ENCODE results near the gene CYB561D1.
A peak's percentile ranks its signal among the peaks of the same experiment; 100 is the strongest.

CYB561D1 gene

DNA sequence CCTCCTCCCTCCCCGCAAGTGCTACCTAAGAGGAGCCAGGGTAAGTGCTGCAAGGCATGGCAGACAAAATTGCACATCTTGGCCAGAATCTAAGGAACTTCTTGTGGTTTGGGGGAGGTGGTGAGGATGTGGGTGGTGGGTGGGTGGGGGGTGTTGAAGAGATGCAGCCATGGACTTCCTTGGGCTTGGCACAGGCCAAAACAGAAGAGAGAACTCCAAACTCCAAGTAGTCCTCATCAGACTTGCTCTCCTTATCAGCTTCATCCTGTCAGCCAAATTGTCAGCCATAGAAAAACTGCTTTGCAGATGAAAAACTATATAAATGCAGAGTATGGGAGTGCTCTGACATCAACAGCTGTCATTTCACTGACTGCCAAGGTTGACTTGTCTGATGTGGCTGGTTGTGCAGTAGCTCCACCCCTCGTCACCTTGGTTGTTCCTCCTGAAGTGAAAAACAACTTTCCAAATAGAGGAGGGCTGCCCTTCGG, 8.5 kb downstream of the CYB561D1 start:
- peak in 1 of 2 experiments; percentile 27 for DNase-seq

DNA sequence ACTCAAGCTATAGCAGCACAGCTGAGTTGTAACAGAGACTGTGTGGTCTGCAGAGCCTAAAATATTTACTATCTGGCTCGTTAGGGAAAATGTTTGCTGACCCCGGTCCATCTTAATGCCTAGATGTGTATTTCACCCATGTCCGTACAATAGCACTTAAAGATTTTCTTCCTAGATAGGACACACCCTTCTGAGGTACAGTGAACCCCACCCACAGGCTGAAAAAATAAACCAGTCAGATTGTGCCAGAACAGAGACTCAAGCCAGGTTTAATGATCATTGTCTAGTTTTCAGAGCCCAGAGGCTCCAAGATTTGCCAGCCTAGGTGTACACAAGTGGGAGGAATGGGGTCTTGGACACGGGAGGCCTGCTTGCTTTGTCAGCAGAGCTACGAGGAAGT, 10.0 kb downstream of the CYB561D1 start:
- no peak for DNase-seq

- DNase-seq, result no peak
These were observed 11.1 kb downstream of the CYB561D1 start for GRCh38 chr1:109504974-109505373.

GRCh38 chr1:109508001-109508872, 14.3 kb downstream of the CYB561D1 start:
- no peak for DNase-seq

GRCh38 chr1:109508873-109509175, 14.9 kb downstream of the CYB561D1 start:
- no peak for DNase-seq

- peak; percentile 65 to 68 for DNase-seq
These were observed 15.6 kb downstream of the CYB561D1 start, which contains the start of gene AMIGO1 for GRCh38 chr1:109509176-109510134. Gene AMIGO1 (minus strand): TSS chr1:109509727. CDS start chr1:109508912, 815 bp downstream.

- DNase-seq, result no peak
These were observed 19.3 kb downstream of the CYB561D1 start for GRCh38 chr1:109513110-109513710.

DNA sequence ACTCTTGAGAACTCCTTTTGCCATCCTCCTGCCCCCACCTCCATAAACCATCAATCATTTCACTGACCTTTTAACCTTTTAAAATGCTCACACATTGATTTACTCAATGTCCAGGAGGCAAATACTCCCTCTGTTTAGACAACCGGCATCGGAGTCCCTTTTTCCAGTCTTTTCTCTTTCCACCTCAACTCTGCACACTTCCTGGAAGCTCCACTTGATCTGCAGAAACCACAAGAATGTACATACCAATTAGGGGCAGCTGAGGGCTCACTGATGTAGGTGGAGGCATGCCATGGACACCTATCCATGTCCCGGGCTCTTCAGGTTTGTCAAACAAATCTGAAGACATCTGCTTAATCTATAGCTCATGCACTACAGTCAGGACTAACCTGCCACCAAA, 21.0 kb downstream of the CYB561D1 start:
- DNase-seq, result no peak

DNA sequence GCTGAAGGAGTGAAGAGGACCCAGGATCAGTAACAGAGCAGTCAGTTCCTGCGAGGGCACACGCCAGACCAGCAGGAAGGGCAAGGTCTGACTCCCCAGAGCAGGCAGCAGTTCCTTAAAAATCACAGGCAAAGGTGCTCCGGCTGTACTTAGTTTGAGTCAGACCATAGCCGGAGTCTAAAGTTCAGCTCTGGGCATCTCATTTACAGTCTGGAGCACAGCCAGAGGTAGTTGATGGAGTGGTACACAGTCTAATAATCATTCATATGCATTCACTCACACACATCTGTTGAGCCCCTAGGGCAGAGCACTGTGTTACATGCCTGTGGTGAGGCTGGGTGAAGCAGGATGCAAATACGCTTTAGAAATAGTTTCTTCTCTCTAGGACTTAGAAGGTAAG, 23.0 kb downstream of the CYB561D1 start:
- no peak for DNase-seq

DNA sequence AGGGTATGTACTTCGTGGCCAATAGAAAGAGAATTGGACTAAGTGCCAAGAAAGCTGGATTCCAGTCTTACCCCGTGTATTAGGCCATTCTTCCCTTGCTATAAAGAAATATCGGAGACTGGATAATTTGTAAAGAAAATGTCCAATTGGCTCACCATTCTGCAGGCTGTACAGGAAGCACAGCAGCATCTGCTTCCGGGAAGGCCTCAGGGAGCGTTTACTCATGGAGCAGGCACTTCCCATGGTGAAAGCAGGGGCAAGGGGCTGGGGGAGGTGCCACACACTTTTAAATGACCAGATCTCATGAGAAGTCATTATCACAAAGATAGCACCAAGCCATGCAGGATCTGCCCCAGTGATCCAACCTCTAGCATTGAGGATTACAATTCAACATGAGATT, 23.4 kb downstream of the CYB561D1 start:
- DNase-seq, result no peak

DNA sequence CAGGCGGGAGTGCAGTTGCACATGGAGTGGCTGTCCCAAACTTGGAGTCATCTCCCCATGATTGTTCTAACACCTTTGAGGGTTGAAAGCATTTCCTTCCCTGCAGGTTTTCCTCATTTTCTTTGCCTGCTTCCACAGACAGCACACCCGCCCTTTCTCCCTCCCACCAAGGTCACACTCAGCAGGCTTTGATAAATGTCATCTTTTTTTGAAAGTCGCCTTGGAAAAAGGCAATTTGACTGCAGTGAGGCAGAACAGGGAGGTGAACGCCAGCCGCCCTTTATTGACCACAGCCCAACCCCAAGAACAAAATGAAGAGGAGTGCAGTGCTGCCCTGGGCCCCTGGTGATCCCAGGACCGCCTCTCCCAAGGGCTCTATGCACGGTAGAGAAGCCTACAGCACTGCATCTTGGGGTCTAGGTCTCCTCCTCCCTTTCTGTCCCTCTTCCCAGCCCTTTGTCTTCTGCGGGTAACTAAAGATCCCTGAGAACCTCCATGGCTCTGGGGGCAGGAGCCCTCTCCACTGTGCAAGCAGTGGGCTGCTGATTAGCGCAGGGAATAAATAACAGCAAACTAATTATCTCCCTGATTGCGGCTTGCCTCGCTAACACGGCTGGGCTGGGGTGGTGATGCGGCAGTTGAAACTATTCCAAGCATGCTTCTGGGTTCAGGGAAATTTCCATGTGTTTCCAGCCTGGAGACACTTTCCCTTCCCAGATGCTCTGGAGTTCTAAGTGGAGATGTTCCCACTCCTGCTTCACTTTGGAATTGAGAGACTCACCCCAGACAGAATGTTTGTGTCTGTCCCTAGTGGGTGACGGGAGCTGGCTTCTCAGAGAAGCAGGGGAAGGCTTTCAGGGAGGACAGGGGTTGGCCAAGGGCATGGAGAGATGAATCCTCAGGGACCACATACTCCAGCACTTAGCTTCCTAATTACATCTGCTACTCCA, 27.4 kb downstream of the CYB561D1 start:
- DNase-seq, result no peak

- no peak for DNase-seq
These were observed 28.1 kb downstream of the CYB561D1 start for GRCh38 chr1:109522026-109522425.

GRCh38 chr1:109523706-109524105, 29.8 kb downstream of the CYB561D1 start:
- no peak for DNase-seq

DNA sequence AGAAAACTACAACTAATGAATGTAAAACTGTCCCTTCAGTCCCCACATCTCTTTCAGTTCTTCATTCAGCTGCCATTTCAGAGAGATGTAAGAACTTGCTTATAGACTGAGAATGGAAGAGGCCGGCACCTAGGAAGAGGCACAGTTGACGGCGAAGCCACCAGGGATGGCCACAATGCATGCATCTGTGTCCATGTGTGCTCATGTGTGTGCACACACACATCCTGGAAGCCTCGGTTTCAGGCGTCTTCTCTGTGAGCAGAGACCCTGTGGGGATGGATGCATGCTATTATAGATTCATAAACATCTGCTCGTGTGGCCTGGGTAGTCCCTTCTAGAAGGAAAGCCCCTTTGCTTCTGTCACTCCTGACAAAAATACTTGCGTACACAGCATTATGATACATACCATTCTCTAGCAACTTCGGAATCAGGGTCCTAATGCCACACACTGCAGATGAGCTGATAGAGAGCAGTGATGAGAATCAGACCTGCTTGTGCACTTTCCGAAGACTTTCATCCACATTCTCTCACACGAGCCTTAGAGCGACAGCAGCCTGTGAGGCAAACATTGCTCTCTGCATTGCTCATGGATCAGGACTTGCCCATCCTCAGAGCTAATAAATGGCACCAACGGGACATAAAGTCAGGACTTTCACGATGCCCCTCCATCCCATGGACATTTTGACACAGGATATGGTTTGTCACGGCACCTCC, 33.4 kb downstream of the CYB561D1 start:
- DNase-seq, result no peak

DNA sequence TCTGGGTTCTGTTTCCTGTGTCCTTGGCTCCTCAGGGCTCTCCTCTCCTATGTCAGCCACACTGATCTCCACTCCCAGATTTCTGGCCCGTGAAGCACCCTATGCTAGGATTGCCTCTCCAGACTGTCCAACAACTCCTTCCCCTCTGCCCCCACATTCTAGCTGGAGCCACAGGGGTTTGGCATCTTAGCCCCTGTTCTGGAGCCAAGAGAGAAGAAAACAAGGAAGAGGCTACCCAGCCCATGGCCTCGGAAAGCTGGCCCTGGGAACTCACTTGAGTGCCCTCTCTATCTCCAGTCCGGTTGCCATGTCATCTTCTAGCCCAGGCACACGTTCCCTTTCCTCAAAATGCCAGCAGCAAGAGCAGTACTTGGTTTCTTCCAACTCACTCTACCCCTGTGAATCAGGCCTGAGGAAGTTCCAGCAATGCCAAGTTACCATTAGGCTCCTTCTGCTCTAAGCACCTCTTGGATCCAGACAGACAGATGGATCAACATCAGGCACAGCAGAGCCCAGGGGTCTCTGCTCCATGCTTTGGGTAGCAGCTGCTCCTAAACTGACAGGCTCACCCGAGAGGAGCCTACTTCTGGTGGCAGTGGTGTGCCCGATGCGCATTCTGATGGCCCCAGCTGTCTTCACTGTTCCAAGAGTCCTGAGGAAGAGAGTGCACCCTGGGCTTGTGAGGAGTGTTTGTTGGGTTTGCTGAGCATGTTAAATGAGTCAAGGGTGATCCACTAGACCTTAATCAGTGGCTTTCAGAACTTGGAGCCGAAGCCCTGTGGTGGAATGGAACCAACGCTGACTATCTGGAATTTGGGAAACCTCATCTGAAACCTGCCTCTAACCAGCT, 34.2 kb downstream of the CYB561D1 start:
- DNase-seq, result no peak

DNA sequence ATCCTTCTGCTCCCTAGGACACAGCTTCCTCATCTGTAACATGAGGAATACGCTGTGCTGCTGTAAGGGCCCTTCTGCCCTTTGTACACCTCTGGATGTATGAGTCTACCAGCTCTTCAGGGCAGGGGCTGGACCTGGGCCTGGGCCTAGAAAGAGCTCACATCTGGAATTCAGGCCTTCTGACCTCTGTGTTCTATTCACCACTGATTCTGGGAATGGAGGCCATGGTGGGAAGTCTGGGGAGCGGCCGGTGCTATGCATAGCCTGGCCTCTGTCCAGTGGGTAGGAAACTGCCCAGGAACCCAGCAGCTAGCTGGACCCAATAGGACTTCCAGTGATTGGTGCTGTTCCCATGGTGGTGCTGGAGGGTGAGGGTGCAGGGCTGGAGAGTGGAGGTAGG, 34.8 kb downstream of the CYB561D1 start:
- DNase-seq, result no peak

DNA sequence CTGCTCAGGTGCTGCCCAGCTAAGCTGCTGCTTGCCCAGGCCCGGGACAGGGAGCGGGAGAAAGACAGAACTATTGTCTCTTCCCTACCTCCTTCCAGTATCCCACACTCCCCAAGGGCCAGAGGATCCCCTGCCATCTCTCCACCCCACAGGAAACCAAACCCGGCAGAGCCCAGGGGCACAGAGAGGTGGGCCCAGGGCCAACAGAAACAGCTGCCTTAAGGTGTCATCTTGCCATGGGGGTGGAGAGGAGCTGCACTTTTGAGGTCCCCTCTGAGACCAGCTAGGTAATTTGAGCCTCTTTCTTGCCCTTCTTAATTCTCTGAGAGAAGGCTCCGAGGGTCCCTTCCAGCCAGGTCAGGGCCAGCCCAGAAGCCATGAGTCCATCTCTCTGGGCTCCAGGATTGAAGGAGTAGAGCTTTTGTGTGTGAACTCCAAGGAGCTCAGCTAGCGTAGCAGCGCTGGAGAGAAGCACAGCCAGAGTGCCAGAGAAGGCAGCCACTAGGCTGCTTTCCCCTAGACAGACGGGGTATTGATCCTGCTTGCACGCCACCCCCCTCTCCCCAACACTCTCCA, 36.1 kb downstream of the CYB561D1 start:
- no peak for DNase-seq

GRCh38 chr1:109530457-109531087, 36.7 kb downstream of the CYB561D1 start:
- no peak for DNase-seq

GRCh38 chr1:109531380-109531779, 37.5 kb downstream of the CYB561D1 start:
- DNase-seq, result no peak

Data from activated CD4-positive, alpha-beta T cell treated with anti-CD3 and anti-CD28 coated beads, Interleukin-2, amount 50 U/mL, for 48 hours (primary cell).